HEK293T (cell line): ENCODE results near the gene ERCC6L2.

Source experiments
- ARNT ChIP-seq: fragments of 450-650 bp; IDR thresholded peaks from 2 replicates; pipeline ENCODE4 v1.6.1; 2017; ENCODE audit warnings: mild to moderate bottlenecking
- BHLHE40 ChIP-seq: fragments of 450-650 bp; IDR thresholded peaks from 2 replicates; pipeline ENCODE4 v1.6.1; 2016; ENCODE audit warnings: mild to moderate bottlenecking, moderate library complexity, borderline replicate concordance
- ELF4 ChIP-seq: fragments of 450-650 bp; IDR thresholded peaks from 2 replicates; pipeline ENCODE4 v1.6.1; 2017; ENCODE audit warnings: antibody characterized with exemption
- FOXA1 ChIP-seq: fragments of 450-650 bp; IDR thresholded peaks from 2 replicates; pipeline ENCODE4 v1.6.1; 2016; ENCODE audit warnings: mild to moderate bottlenecking
- FOXK2 ChIP-seq: fragments of 450-650 bp; IDR thresholded peaks from 2 replicates; pipeline ENCODE4 v1.6.1; 2016; ENCODE audit warnings: mild to moderate bottlenecking
- FOXM1 ChIP-seq: fragments of 450-650 bp; IDR thresholded peaks from 2 replicates; pipeline ENCODE4 v1.6.1; 2017; ENCODE audit warnings: mild to moderate bottlenecking, borderline replicate concordance
- NFRKB ChIP-seq: fragments of 450-650 bp; IDR thresholded peaks from 2 replicates; pipeline ENCODE4 v1.6.1; 2016; ENCODE audit warnings: mild to moderate bottlenecking, moderate library complexity
- SP1 ChIP-seq: fragments of 450-650 bp; IDR thresholded peaks from 2 replicates; pipeline ENCODE4 v1.6.1; 2017
- TARDBP ChIP-seq: fragments of 450-650 bp; IDR thresholded peaks from 2 replicates; pipeline ENCODE4 v1.6.1; 2016
- ZNF384 ChIP-seq: fragments of 450-650 bp; IDR thresholded peaks from 2 replicates; pipeline ENCODE4 v1.6.1; 2016

- TF ChIP-seq FOXM1 (no peak), ELF4 (no peak), ZNF384 (no peak), BHLHE40 (no peak), FOXA1 (no peak), ARNT (no peak), NFRKB (no peak), FOXK2 (no peak), SP1 (no peak), TARDBP (no peak)
Observed at GRCh38 chr9:95831810-95832209, 43.7 kb upstream of the ERCC6L2 start.
